Measurements from ENCODE around the gene EARS2.

DNA sequence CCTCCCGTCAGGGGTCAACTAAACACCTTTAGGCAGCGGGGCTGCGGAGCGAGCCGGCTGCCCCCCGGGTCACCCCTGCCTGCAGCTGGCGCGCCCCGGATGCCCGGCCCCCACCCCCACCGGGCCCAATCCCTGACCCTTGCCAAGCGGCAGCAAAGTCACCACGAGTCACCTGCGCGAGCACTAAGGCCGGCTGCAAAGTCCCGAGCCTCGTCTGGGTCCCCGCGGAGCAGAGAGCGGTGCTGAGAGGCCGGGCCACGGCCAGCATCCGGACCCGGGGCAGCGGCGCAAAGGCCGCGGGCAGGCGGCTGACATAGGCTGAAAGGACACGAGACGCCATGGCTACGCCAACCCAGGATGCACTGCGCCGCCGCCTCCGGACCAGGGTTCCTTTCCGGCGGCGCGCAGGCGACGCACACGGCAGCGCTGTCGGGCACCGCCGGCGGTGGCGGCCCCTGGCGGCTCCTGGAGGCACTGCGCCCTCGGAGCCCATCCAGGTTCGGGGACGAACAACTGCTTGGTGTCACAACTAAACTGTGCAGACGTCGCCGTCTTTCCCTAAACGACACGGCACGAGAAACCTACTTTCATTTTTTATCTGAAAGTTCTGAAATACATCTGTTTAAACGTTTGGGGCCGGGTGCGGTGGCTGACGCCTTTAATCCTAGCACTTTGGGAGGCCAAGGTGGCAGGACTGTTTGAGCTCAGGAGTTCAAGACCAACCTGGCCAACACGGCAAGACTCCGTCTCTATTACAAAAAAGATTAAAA is 39.0 kb upstream of the EARS2 start, which contains the start of gene NDUFAB1:
- TF ChIP-seq, protein P1, sequence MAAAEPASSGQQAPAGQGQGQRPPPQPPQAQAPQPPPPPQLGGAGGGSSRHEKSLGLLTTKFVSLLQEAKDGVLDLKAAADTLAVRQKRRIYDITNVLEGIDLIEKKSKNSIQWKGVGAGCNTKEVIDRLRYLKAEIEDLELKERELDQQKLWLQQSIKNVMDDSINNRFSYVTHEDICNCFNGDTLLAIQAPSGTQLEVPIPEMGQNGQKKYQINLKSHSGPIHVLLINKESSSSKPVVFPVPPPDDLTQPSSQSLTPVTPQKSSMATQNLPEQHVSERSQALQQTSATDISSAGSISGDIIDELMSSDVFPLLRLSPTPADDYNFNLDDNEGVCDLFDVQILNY (CRISPR knock-in tag; IDR thresholded peaks at IDR 0.05), result peak; percentile 80
- TF ChIP-seq ELF4 (CRISPR knock-in tag; IDR thresholded peaks at IDR 0.05; ENCODE audit: low read depth) (no peak), TEAD4 (CRISPR knock-in tag; IDR thresholded peaks at IDR 0.05) (no peak), SP1 (CRISPR knock-in tag; conservative IDR thresholded peaks at IDR 0.05) (peak; percentile 74), ZNF317 (CRISPR knock-in tag; IDR thresholded peaks at IDR 0.05; ENCODE audit: borderline replicate concordance, low read depth) (no peak), TCF7 (CRISPR knock-in tag; IDR thresholded peaks at IDR 0.05; ENCODE audit: low read depth) (no peak)
- TF ChIP-seq, protein P2, sequence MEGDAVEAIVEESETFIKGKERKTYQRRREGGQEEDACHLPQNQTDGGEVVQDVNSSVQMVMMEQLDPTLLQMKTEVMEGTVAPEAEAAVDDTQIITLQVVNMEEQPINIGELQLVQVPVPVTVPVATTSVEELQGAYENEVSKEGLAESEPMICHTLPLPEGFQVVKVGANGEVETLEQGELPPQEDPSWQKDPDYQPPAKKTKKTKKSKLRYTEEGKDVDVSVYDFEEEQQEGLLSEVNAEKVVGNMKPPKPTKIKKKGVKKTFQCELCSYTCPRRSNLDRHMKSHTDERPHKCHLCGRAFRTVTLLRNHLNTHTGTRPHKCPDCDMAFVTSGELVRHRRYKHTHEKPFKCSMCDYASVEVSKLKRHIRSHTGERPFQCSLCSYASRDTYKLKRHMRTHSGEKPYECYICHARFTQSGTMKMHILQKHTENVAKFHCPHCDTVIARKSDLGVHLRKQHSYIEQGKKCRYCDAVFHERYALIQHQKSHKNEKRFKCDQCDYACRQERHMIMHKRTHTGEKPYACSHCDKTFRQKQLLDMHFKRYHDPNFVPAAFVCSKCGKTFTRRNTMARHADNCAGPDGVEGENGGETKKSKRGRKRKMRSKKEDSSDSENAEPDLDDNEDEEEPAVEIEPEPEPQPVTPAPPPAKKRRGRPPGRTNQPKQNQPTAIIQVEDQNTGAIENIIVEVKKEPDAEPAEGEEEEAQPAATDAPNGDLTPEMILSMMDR (IDR thresholded peaks at IDR 0.05), result peak; percentile 97
- TF ChIP-seq, protein P3, sequence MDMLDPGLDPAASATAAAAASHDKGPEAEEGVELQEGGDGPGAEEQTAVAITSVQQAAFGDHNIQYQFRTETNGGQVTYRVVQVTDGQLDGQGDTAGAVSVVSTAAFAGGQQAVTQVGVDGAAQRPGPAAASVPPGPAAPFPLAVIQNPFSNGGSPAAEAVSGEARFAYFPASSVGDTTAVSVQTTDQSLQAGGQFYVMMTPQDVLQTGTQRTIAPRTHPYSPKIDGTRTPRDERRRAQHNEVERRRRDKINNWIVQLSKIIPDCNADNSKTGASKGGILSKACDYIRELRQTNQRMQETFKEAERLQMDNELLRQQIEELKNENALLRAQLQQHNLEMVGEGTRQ (CRISPR knock-in tag; IDR thresholded peaks at IDR 0.05), result 0 out of 2 replicates have a peak, but pooled peaks have one; percentile 17
- TF ChIP-seq, protein P4, sequence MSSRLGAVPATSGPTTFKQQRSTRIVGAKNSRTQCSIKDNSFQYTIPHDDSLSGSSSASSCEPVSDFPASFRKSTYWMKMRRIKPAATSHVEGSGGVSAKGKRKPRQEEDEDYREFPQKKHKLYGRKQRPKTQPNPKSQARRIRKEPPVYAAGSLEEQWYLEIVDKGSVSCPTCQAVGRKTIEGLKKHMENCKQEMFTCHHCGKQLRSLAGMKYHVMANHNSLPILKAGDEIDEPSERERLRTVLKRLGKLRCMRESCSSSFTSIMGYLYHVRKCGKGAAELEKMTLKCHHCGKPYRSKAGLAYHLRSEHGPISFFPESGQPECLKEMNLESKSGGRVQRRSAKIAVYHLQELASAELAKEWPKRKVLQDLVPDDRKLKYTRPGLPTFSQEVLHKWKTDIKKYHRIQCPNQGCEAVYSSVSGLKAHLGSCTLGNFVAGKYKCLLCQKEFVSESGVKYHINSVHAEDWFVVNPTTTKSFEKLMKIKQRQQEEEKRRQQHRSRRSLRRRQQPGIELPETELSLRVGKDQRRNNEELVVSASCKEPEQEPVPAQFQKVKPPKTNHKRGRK (CRISPR knock-in tag; IDR thresholded peaks at IDR 0.05; ENCODE audit: borderline replicate concordance), result no peak

Measured in WTC11 (cell line).